H1 (cell line): ENCODE measurements around the gene RTEL1. TPM values are rescaled to one million over a fixed set of nuclear protein-coding genes. Genes with fewer than 3 reads are reported as not detected.
A peak's percentile ranks its signal among the peaks of the same experiment; 100 is the strongest.

Source experiments
- CTCF ChIA-PET: fragments of 300-600 bp; sonication (Branson Sonifier 250); formaldehyde crosslinking; loops from one replicate; lab custom pipeline; 2021; ENCODE audit not compliant: partially characterized antibody; lab: Charles Lee
- POLR2A ChIA-PET: fragments of 300-600 bp; sonication (Branson Sonifier 250); formaldehyde crosslinking; loops from one replicate; lab custom pipeline; 2021; ENCODE audit warnings: inconsistent platforms; ENCODE audit not compliant: partially characterized antibody; lab: Charles Lee
- DNase-seq, 2 experiments: peaks; one replicate each; pipeline versions ENCODE4 v3.0.0 to v3.0.0-alpha.2; 2010 to 2022; ENCODE audit warnings: low spot score in 2 of 2, low read depth in 1 of 2, mixed read lengths in 1 of 2
- FAIRE-seq: peaks from 2 replicates; lab custom pipeline; 2011; peaks lifted over from hg19 to GRCh38; lab: Jason Lieb, UNC
- H2AFZ ChIP-seq: 2 replicates; pipeline ENCODE4 v1.8.1; 2012; ENCODE audit warnings: low read length, inconsistent platforms
- H2AK5ac ChIP-seq: 2 replicates; pipeline ENCODE4 v1.6.1; 2013; ENCODE audit warnings: low read depth, low read length
- H2BK120ac ChIP-seq: replicated peaks from 2 replicates; pipeline ENCODE3; 2013; ENCODE audit warnings: low read depth, low read length, inconsistent platforms
- H2BK12ac ChIP-seq: 2 replicates; pipeline ENCODE4 v1.6.1; 2013; ENCODE audit warnings: low read depth, low read length
- H2BK15ac ChIP-seq: 2 replicates; pipeline ENCODE4 v1.6.1; 2013; ENCODE audit warnings: low read length
- H2BK20ac ChIP-seq: 2 replicates; pipeline ENCODE4 v1.6.1; 2013; ENCODE audit warnings: low read length
- H2BK5ac ChIP-seq: 2 replicates; pipeline ENCODE4 v1.6.1; 2013; ENCODE audit warnings: low read depth, low read length
- H3K14ac ChIP-seq: 2 replicates; pipeline ENCODE4 v1.6.1; 2013; ENCODE audit warnings: inconsistent platforms; ENCODE audit not compliant: insufficient read length
- H3K18ac ChIP-seq: 2 replicates; pipeline ENCODE4 v1.6.1; 2013; ENCODE audit warnings: low read length; ENCODE audit errors: extremely low read depth
- H3K23ac ChIP-seq: 2 replicates; pipeline ENCODE4 v1.6.1; 2013; ENCODE audit warnings: inconsistent platforms; ENCODE audit not compliant: insufficient read length
- H3K23me2 ChIP-seq: 2 replicates; pipeline ENCODE4 v1.6.1; 2013; ENCODE audit warnings: low read depth, low read length
- H3K27ac ChIP-seq: 2 replicates; pipeline ENCODE4 v1.6.1; 2011; ENCODE audit warnings: low read depth, low read length, inconsistent platforms
- H3K27me3 ChIP-seq, 4 experiments: replicated peaks in 1 of 4; 1 replicate in 1 of 4; 2 replicates in 3 of 4; pipeline versions ENCODE4 v1.6.1 to v1.8.1; 2011 to 2013; ENCODE audit warnings: low read length in 3 of 4, mild to moderate bottlenecking in 3 of 4, inconsistent platforms in 2 of 4, mixed read lengths in 2 of 4, moderate library complexity in 1 of 4; ENCODE audit not compliant: control insufficient read depth in 3 of 4, insufficient read depth in 3 of 4; ENCODE audit errors: extremely low read depth in 1 of 4
- H3K36me3 ChIP-seq, 4 experiments: 2 replicates each; pipeline versions ENCODE4 v1.6.1 to v1.8.1; 2011 to 2013; ENCODE audit warnings: mild to moderate bottlenecking in 4 of 4, low read length in 3 of 4, moderate library complexity in 2 of 4, control low read depth in 1 of 4, inconsistent platforms in 1 of 4; ENCODE audit not compliant: insufficient read depth in 4 of 4, control insufficient read depth in 2 of 4
- H3K4ac ChIP-seq: replicated peaks from 2 replicates; pipeline ENCODE3; 2013; ENCODE audit warnings: low read length, low read depth, mixed read lengths, inconsistent platforms; ENCODE audit not compliant: insufficient read length
- H3K4me1 ChIP-seq, 4 experiments: replicated peaks in 1 of 4; 1 replicate in 1 of 4; 2 replicates in 3 of 4; pipeline versions ENCODE4 v1.6.1 to v1.8.1; 2011 to 2013; ENCODE audit warnings: low read length in 3 of 4, inconsistent platforms in 2 of 4, mixed read lengths in 1 of 4; ENCODE audit not compliant: insufficient read depth in 4 of 4, control insufficient read depth in 3 of 4
- H3K4me2 ChIP-seq, 2 experiments: 2 replicates each; pipeline versions ENCODE4 v1.6.1 to v1.8.1; 2011 to 2013; ENCODE audit warnings: low read depth in 2 of 2, low read length in 2 of 2, control low read depth in 1 of 2, inconsistent platforms in 1 of 2, mild to moderate bottlenecking in 1 of 2; ENCODE audit not compliant: insufficient read depth in 1 of 2
- H3K4me3 ChIP-seq, 4 experiments: fragments of 200-600, 300-600 bp in 1 of 4; sonication (generic), shearing (Covaris generic), sonication (Bioruptor Twin) in 1 of 4; 2 replicates each; pipeline versions ENCODE4 v1.5.1 to v1.8.1; 2011 to 2016; ENCODE audit warnings: low read length in 4 of 4, low read depth in 3 of 4, control low read depth in 2 of 4, inconsistent platforms in 2 of 4, mild to moderate bottlenecking in 2 of 4, mixed read lengths in 1 of 4, moderate library complexity in 1 of 4; ENCODE audit not compliant: insufficient read depth in 2 of 4; ENCODE audit errors: extremely low read depth in 1 of 4
- H3K56ac ChIP-seq: replicated peaks from 2 replicates; pipeline ENCODE3; 2013; ENCODE audit warnings: low read depth, mild to moderate bottlenecking, mixed read lengths, low read length, inconsistent platforms; ENCODE audit not compliant: insufficient read length
- H3K79me1 ChIP-seq: 2 replicates; pipeline ENCODE4 v1.6.1; 2013; ENCODE audit warnings: low read depth, low read length, control low read depth
- H3K79me2 ChIP-seq, 2 experiments: 2 replicates each; pipeline versions ENCODE4 v1.6.1 to v1.8.1; 2012 to 2013; ENCODE audit warnings: low read length in 2 of 2, mild to moderate bottlenecking in 2 of 2, inconsistent platforms in 1 of 2; ENCODE audit not compliant: insufficient read depth in 2 of 2, control insufficient read depth in 1 of 2
- H3K9ac ChIP-seq, 4 experiments: replicated peaks in 1 of 4; 1 replicate in 1 of 4; 2 replicates in 3 of 4; pipeline versions ENCODE4 v1.6.1 to v1.8.1; 2011 to 2013; ENCODE audit warnings: low read depth in 3 of 4, low read length in 3 of 4, control low read depth in 2 of 4, mild to moderate bottlenecking in 2 of 4, moderate library complexity in 2 of 4, inconsistent platforms in 1 of 4; ENCODE audit errors: extremely low read depth in 1 of 4
- H3K9me3 ChIP-seq, 2 experiments: 2 replicates each; pipeline versions ENCODE4 v1.6.1 to v1.8.1; 2012 to 2013; ENCODE audit warnings: mild to moderate bottlenecking in 2 of 2, moderate library complexity in 2 of 2, control low read depth in 1 of 2, inconsistent platforms in 1 of 2, low read depth in 1 of 2, low read length in 1 of 2, mixed read lengths in 1 of 2; ENCODE audit not compliant: insufficient read depth in 2 of 2
- H4K20me1 ChIP-seq, 2 experiments: replicated peaks in 1 of 2; 2 replicates each; pipeline versions ENCODE3 to v1.8.1; 2011 to 2013; ENCODE audit warnings: inconsistent platforms in 2 of 2, low read length in 2 of 2, mild to moderate bottlenecking in 1 of 2; ENCODE audit not compliant: insufficient read depth in 2 of 2, control insufficient read depth in 1 of 2
- H4K5ac ChIP-seq: 2 replicates; pipeline ENCODE4 v1.6.1; 2013; ENCODE audit warnings: low read length, low read depth, mixed read lengths, inconsistent platforms; ENCODE audit not compliant: insufficient read length
- H4K8ac ChIP-seq: 2 replicates; pipeline ENCODE4 v1.8.0; 2013; ENCODE audit warnings: mild to moderate bottlenecking, moderate library complexity, low read length, inconsistent platforms; ENCODE audit not compliant: insufficient read depth; ENCODE audit errors: extremely low read depth
- H4K91ac ChIP-seq: replicated peaks from 2 replicates; pipeline ENCODE3; 2013; ENCODE audit warnings: low read length, mixed read lengths, inconsistent platforms; ENCODE audit not compliant: insufficient read length
- ASH2L ChIP-seq: fragments of 200-600, 300-600 bp; sonication (generic); IDR thresholded peaks from one replicate; pipeline ENCODE4 v1.7.1; 2017; ENCODE audit warnings: low read length
- ATF3 ChIP-seq: IDR thresholded peaks from 2 replicates; pipeline ENCODE4 v1.6.1; 2011; ENCODE audit warnings: low read depth, mild to moderate bottlenecking, low read length; ENCODE audit not compliant: insufficient read depth
- BACH1 ChIP-seq: IDR thresholded peaks from 2 replicates; pipeline ENCODE4 v1.6.1; 2012; ENCODE audit warnings: low read length, improper control_type of control experiment
- CBX8 ChIP-seq: fragments of 300-800, 300-1000 bp; sonication (generic); IDR thresholded peaks from 2 replicates; pipeline ENCODE4 v1.7.1; 2016; ENCODE audit warnings: low read depth, low read length, borderline replicate concordance
- CEBPB ChIP-seq: IDR thresholded peaks from 2 replicates; pipeline ENCODE4 v1.6.1; 2012; ENCODE audit warnings: low read depth, low read length
- EP300 ChIP-seq, 2 experiments: IDR thresholded peaks; 1 replicate in 1 of 2; 2 replicates in 1 of 2; pipeline ENCODE4 v1.6.1; 2011 to 2012; ENCODE audit warnings: low read depth in 2 of 2, low read length in 2 of 2, mild to moderate bottlenecking in 2 of 2, borderline replicate concordance in 1 of 2, inconsistent platforms in 1 of 2, moderate library complexity in 1 of 2
- KDM4A ChIP-seq: IDR thresholded peaks from one replicate; pipeline ENCODE4 v1.7.1; 2012; ENCODE audit warnings: low read depth, mild to moderate bottlenecking, moderate library complexity, low read length, inconsistent platforms; ENCODE audit not compliant: severe bottlenecking
- TCF12 ChIP-seq: IDR thresholded peaks from 2 replicates; pipeline ENCODE4 v1.6.1; 2011; ENCODE audit warnings: low read depth, mild to moderate bottlenecking, low read length
- WGBS, 2 experiments: shearing (Covaris generic) in 1 of 2; methylation state at CpG; one replicate each; pipeline versions ENCODE4 v1.1.6 to v1.1.7; 2013 to 2015; ENCODE audit warnings: low lambda C conversion rate in 2 of 2, mixed read lengths in 2 of 2, inconsistent platforms in 1 of 2, low coverage in 1 of 2, missing lambda C conversion rate in 1 of 2; ENCODE audit not compliant: insufficient replicate concordance in 2 of 2, insufficient coverage in 1 of 2, insufficient read length in 1 of 2; ENCODE audit errors: extremely low coverage in 1 of 2, missing lambda C conversion rate in 1 of 2; 5-methylcytosine and 5-hydroxymethylcytosine counted together
- polyA plus RNA-seq, 7 experiments: library from polyadenylated mRNA; depleted of rRNA in 3 of 7; stranded (reverse) in 5 of 7; unstranded in 2 of 7; fragments of >200 nt in 5 of 7; fragments of 200-250 nt in 2 of 7; gene quantifications; 1 replicate in 5 of 7; 2 replicates in 1 of 7; 4 replicates in 1 of 7; pipeline versions ENCODE4 v1.2.1 to v1.2.3, GENCODE V29; 2011 to 2013; ENCODE audit warnings: missing spikeins in 2 of 7, mixed read lengths in 2 of 7
- total RNA-seq: library from RNA; stranded (reverse); fragmentation: NEBNext Ultra II Directional; extraction: Animal tissue kit (Norgen Biotek cat#: 25700); gene quantifications from 2 replicates; pipeline ENCODE4 v1.2.1, GENCODE V29; 2021

Gene RTEL1
- total and polyA plus RNA-seq, 2 of the 8 experiments (the other 6 are each of a cell fraction or from before 2014, with no cell fraction given), result 16.2 to 37.1 TPM

DNA sequence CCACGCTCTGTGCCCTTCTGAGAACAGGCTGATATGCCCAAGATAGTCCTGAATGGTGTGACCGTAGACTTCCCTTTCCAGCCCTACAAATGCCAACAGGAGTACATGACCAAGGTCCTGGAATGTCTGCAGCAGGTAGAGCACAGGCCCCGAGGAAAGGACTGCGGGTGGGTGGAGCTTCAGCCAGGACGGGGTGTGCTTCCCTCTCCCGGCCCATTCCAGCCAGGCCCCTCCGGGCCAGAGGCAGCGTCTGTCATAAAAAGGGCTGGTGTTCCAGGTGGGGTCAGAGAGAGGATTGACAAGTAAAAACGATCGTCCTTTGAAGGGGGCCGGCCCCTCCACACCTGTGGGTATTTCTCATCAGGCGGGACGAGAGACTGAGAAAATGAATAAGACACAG lies 1.3 kb downstream of the RTEL1 start:
- Histone ChIP-seq H3K23me2 (peaks cover 9% of the 10 kb centered on the region), H2AFZ (no peak overlapping the region), H3K56ac (no peak overlapping the region), H3K23ac (no peak overlapping the region), H3K9ac (peak overlapping the region in 1 of 4 experiments; percentile 44; a peak in 1 of 7 replicates), H3K4me2 (peak overlapping the region; percentile 76 to 81), H3K79me1 (no peaks in the 10 kb centered on the region; the same call in 1 of the 2 replicates), H2AK5ac (no peak overlapping the region), H3K18ac (no peak overlapping the region), H3K4ac (no peak overlapping the region), H3K4me3 (peak overlapping the region; percentile 75 to 96 (median 84); a peak in 7 of 8 replicates), H2BK5ac (no peak overlapping the region; the same call in 1 of the 2 replicates), H4K5ac (no peak overlapping the region), H4K8ac (no peak overlapping the region; the same call in 1 of the 2 replicates), H3K27ac (no peak overlapping the region), H3K9me3 (no peaks in the 10 kb centered on the region), H3K14ac (no peak overlapping the region), H4K91ac (no peak overlapping the region), H2BK120ac (no peak overlapping the region), H3K79me2 (peaks cover 0 to 9% of the 10 kb centered on the region in 2 experiments; a peak in 1 of 4 replicates), H2BK15ac (no peak overlapping the region), H3K36me3 (peaks cover 0 to 15% (median 4%) of the 10 kb centered on the region in 4 experiments; a peak in 4 of 8 replicates), H3K4me1 (peaks cover 0 to 12% (median 10%) of the 10 kb centered on the region in 4 experiments; a peak in 6 of 7 replicates), H4K20me1 (peaks cover 5 to 8% of the 10 kb centered on the region in 2 experiments), H3K27me3 (no peaks in the 10 kb centered on the region), H2BK20ac (no peak overlapping the region), H2BK12ac (0 out of 2 replicates have a peak overlapping the region, but pooled peaks have one; percentile 27)
- CTCF ChIA-PET, result no interaction called here
- no peak for FAIRE-seq
- POLR2A ChIA-PET, result interaction anchor here (1.3 to 1.5 kb wide), 4 partner anchors 37 to 199 kb away, joined by 3 to 10 read pairs (median 4); partner anchors contain the start of gene TNFRSF6B
- DNase-seq, result no peak
- 75% methylated on average over 13 of the region's 13 CpGs; no CpG with 5 or more reads in 1 of the 2 experiments for WGBS, 2 experiments
- TF ChIP-seq KDM4A, result no peak
- TF ChIP-seq ASH2L, result no peak
- no peak for TF ChIP-seq TCF12
- no peak for TF ChIP-seq EP300 (IDR thresholded peaks at IDR 0.05; ENCODE audit: borderline replicate concordance in 1 of 2, low read depth in 2 of 2, low read length in 2 of 2)
- TF ChIP-seq BACH1, result no peak
- TF ChIP-seq CEBPB, result no peak
- TF ChIP-seq ATF3, result no peak
- no peak for TF ChIP-seq CBX8
